NCI-H2029 treated with DMSO at 0.1 percent for 48 hours (cell line): Measurements from ENCODE around the gene ASIC2.
A peak's percentile ranks its signal among the peaks of the same experiment; 100 is the strongest.

Experiments
- DNase-seq: peaks from one replicate; lab custom pipeline; 2025; lab: John Stamatoyannopoulos, UW

ASIC2 gene

DNA sequence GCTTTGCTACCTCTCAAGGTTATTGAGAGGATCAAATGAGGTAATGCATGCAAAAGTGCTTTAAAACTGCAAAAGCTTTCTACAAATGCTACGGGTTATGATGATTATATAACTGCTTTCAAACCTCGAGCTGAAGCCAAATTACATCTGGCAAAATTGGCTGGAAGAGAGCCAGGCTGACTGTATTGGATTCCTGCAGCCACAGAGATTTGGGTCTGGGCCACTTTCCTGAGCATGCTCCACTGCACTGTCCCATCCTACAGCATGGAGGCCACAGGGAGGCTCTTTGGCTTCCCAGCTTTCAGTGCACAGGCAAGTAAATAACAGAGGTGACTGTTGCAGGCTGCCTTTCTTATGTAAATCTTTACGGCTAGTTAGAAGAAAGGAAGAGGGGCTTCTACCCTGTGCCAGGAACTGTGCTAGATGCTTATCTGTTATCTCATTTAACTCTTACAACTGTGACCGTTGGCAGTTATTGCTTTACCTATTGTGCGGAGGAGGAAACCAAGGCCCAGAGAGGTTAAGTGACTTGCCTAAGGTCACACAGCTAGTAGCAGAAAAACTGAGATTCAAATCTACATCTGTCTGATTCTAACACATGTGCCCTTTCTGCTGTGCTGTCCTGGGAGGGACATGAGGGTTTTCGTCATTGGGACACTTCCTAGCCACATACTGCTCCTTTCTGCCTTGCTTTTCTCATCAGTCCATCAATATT lies 179.7 kb downstream of the ASIC2 start:
- DNase-seq: no peak

- DNase-seq: no peak
Observed at GRCh38 chr17:33112763-33113162, 180.3 kb downstream of the ASIC2 start.

GRCh38 chr17:33109336-33110072 lies 183.6 kb downstream of the ASIC2 start:
- DNase-seq: no peak

- DNase-seq: no peak
Observed at GRCh38 chr17:33106525-33107165, 186.4 kb downstream of the ASIC2 start.

DNA sequence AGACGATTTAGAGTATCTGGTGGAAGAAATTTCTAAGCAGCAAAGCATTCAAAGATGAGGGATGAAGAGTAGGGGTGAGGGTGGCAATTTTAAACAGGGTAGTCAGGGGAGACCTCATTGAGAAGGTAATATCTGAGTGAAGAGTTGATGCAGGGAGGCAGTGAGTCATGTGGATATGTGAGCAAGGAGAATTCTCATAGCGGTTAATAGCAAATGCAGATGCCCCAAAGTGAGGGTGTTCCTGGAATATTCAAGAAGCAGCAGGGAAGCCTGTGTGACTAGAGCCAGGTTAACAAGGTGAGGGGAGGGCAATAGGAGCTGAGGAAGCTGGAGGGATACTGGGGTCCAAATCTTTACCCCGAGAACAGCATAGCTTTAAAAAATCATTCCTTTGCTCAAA lies 187.2 kb downstream of the ASIC2 start:
- DNase-seq: no peak

- no peak for DNase-seq
Observed at GRCh38 chr17:33099906-33100305, 193.2 kb downstream of the ASIC2 start.

DNA sequence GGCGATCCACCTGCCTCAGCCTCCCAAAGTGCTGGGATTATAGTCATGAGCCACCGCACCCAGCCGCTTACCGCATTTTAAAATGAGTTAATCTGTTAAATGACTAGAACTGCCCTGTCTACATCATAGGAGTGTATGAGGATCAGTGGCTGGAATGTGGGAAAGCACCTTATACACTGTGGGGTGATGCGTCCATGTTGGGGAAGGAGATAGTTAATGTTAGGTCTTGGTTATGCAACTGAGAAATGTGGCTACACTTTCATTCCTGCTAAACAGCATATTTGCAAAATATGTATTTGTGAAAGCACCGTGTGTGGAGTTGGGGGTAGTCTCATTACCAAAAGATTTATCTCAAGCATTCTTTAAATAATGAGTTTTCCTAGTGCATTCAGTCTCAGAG lies 193.8 kb downstream of the ASIC2 start:
- DNase-seq: no peak

DNA sequence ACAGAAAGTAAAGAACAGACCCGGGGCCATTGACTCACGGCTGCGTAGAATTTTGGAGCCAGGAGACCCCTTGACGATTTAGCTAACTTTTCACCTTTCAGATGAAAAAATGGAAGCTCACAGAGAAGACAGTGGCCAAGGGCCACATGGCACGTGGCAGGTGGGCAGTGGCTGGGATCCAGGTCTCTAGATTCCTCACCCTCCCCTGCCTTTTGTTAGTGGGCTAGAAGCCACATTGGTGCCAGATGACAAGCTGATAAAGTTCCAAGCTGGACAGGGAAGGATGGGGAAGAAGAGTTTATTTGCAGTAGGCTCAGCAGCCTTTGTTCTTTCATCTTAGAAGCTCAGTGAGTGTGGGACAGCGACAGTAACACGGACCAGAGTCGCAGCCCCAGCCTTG lies 195.7 kb downstream of the ASIC2 start:
- no peak for DNase-seq

DNA sequence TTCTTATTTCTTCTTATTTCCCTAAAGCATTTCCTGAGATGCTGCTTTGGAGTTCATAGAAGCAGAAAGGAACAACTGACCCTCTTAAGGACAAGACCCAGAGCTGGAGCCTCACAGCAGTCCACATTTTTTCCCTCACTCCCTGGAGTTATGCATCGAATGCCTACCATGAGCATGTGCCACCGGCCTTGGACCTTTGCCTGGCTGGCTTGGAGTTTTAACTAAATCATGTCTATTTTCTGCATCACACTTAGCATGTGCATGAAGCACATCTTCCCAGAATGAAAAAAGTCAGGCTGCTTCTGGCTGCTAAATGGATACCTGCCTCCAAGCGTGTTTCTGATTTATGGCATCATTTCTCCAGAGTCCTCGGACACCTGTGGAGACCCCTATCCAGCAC lies 196.9 kb downstream of the ASIC2 start:
- no peak for DNase-seq

- DNase-seq: no peak
Observed at GRCh38 chr17:33091271-33091670, 201.8 kb downstream of the ASIC2 start.

GRCh38 chr17:33090806-33091205 lies 202.3 kb downstream of the ASIC2 start:
- DNase-seq: no peak

GRCh38 chr17:33086878-33087277 lies 206.2 kb downstream of the ASIC2 start:
- DNase-seq: no peak

- no peak for DNase-seq
Observed at GRCh38 chr17:33086041-33086440, 207.1 kb downstream of the ASIC2 start.

DNA sequence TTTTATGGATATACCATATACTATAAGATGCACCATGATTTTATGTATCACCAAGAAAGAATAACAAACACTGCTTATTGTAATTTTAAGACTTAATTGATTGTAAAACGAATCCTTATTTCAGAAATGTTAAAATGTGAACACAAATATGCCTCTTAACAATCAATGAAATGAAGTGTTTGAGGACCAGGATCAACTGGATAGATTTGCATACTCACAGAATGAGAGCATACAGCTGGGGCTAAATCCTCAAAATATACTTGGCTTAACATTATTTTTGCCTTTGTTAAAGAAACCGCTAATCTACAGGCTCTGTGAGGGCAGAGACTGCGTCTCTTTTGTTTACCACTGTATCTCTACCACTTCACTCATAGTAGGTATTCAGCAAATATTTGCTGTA lies 207.8 kb downstream of the ASIC2 start:
- DNase-seq: peak; percentile 49

GRCh38 chr17:33084755-33085154 lies 208.3 kb downstream of the ASIC2 start:
- no peak for DNase-seq

DNA sequence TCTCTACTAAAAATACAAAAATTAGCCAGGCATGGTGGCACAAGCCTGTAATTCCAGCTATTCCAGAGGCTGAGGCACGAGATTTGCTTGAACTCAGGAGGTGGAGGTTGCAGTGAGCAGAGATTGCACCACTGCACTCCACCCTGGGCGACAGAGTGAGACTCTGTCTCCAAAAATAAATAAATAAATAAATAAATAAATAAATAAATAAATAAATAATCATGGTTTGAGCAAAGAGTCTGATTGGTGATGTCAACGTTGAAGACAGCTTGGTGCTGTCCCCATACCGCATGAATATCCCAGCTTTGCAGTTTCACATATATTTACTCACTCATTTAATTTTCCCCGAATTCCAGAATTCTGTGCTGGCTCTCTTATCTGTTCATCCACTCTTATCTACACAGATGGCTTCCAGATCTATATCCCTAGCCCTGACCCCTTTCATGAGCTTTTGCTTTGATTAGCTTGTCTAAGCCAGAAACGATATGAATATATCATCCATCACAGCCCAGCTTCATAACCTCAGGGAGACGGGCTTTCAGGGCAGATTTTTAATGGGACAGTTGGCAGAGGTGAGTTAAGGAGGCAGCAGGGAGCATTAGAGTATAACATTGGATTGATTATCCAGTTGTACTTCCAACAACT lies 210.4 kb downstream of the ASIC2 start:
- no peak for DNase-seq

DNA sequence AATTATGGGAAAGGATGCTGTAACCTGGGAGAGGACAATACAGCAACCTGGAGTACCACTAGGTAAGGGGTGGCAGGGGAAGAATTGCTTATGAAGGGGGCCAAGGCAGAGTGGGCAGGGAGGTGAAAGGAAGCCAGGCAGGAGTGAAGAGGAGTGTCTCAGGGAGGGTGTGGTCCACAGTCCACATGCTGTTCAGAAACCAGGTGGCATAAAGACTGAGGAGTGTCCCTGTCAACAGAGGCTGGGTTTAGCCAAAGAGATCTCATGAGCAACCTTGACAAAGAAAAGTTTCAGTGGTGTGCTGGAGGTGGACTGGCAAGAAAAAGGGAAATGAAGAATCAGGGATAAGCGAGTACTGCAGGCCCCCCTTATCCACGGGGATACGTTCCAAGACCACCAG lies 213.0 kb downstream of the ASIC2 start:
- no peak for DNase-seq

GRCh38 chr17:33079201-33079600 lies 213.9 kb downstream of the ASIC2 start:
- DNase-seq: no peak

GRCh38 chr17:33076979-33077378 lies 216.1 kb downstream of the ASIC2 start:
- no peak for DNase-seq

DNA sequence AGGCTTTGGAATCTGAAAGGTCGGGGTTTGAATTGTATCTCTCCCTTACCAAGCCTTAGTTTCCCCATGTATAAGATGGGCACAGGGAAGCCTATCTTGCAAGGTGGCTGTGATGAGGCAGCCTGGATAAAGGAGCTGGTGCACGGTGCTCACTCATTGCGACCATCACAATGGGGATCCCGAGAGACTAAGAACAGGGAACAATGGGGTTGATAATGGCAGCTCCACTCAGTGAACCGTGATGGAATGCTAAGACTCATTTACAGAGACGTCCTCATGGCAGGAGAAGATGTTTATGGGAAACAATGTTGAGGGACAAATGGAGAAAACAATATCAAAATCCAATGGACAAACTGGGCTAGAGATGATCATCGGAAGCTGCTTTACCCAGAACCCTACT lies 219.7 kb downstream of the ASIC2 start:
- no peak for DNase-seq

DNA sequence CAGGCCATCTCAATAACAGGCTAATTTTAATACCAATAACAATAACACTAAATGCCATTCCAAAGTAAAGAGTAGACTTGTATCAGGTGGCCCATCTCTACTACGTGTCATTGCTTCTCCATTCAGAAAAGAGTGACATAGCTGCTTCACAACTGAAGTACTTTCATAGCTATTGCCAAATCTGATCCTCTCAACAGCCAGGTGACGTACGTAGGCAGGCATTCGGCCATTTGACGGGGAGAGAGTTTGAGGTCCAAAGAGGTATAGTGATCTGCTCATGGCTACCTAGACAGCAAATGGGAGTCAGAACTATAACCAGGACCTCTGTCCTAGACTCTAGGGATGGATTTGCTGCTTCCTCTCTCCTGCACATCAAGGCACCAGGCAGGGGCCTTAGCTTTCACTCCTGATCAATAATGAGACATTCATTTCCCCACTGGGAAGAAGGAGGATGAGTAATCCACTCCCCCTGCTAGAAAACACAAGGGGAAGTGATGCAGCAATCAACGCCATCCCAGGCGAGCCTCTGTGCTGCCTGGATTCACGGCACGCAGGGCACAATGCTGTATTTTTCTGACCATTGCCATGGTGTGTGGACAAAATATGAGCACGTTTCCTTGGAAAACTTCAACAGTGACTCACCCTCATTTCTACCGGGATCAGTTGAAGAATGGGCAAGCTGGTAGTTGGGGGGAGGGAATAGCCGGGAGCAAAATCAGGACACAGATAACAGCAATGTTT lies 220.5 kb downstream of the ASIC2 start:
- no peak for DNase-seq

DNA sequence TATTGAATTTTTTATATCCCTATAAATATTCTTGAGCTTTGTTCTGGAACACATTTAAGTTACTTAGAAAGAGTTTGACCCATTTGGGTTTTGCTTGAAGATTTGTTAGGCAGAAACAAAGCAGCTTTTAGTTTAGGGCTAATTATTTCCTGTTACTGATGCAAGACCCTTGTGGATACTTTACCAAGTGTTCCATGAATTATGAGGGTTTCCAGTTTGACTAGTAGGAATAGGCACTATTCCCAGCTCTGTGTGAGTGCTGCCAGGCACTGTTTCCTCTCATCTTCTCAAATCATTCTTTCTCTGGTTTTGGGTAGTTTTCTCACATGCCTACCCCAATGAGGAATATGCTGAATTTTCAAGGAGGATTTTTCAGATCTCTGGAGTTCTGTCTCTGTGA lies 221.4 kb downstream of the ASIC2 start:
- DNase-seq: no peak
